Kasumi-1 (cell line): ENCODE measurements around the gene TRAK1.
A peak's percentile ranks its signal among the peaks of the same experiment; 100 is the strongest.
"Not testable (repeated sequence)": the region's sequence is repeated elsewhere in the genome, so short reads cannot be mapped to it uniquely, and the experiment has no call there.

ENCODE experiments used
- DNase-seq, 2 experiments: peaks; one replicate each; lab custom pipeline; 2025; lab: John Stamatoyannopoulos, UW

TRAK1 gene

DNA sequence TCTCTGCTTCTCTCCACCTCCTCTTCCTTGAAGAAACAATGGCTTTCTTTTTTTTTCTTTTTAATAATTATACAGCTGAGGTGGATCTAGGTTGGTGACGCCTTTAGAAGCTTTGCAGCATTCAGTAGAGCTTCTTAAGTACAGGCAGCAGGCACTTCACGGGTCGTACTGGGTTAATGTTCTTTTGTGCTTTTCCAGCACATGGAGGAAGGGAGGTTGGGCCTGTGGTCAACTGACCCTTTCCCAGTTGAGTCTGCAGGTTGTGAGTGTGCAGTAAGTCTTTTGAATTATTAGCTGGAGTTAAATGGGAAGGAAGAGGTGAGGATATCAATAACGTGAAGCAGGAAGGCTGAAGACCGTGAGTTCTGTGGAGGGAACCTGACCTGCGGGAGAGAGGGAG lies 7.0 kb downstream of the TRAK1 start:
- no peak for DNase-seq

DNA sequence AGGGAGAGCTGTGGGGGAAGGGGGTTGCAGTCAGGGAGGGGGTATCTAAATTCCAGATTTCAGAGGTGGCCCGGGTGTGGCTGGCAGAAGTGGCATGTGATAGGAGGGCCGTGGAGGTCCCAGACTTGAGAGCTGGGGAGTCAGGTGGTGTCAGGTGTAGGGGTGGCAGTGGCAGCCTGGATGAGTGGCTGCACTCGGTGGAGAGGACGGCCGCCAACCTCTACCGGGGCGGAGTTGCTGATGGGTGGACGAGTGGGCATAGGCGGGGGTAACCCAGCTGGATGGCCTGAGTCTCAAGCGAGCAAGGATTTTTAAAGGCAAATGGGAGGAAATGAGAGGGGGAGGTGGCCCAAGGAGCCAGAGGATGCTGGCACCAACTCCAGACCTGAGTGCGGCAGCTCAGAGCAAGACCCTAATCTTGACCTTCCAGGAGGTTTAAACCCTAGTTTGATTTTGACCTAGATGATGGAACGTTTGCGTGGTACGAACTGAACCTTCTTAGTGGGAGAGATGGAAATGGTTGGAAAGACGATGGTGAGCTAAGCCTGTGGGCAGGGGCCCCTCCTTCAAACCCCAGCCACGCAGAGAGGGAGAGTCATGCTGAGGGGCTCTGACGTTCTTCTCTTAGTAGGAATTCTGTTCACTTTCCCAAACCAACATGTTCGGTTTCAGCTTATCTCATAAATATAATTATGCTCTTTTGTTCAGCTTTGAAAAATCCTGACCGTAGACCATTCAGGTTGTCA lies 8.0 kb downstream of the TRAK1 start:
- DNase-seq = no peak

DNA sequence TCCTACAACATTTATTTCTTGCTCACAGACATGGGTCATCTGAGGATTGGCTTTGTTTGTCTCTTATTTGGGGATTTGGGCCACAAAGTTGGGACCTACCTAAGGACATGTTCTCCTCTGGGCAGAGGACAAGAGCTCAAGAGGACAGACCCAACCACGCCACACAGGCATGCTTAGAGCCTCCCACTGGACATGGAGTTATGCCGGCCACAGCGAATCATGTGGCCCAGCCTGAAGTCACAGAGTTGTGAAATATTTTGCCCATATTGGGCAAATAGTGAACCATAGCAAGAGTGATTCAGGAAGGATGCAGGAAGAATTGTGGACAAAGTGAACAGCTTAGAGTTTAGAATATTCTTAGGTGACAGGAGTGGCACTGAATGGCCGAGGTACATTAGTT lies 9.9 kb downstream of the TRAK1 start:
- DNase-seq = no peak

DNA sequence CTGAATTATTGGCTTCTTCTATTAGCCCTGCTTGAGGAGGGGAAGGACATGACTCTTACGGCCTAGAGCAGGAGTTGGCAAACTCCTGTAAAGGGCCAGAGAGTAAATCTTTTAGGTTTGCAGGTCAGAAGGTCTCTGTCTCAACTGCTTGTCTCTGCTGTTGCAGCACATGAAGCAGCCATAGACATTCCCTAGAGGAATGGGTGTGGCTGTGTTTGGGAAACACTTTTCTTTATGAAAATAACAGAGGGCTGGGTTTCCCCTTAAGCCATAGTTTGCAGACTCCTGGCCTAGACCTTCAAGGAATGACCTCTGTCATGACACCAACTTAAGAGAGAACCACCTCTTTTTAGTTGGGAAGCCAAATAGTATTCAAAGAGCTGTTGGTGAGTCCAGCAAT lies 10.3 kb downstream of the TRAK1 start:
- DNase-seq = no peak

DNA sequence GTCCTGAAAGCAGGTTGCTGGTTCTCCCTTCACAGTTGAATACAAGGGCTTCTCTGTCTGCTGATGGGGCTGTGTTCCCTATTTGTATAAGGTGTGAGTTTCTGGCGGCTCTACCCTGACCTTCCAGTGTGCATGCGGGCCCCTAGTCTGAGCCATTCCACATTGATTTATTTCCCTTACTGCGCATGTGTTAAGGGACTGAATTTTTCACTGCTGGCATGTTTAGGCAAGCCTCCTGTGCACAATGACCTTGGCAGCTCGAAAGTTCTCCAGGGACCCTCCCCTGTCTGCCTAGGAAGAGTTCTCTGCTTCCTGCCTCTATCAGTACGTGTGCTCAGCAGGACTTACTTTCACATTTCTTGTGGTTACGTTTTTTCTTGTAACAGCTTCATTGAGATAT lies 11.4 kb downstream of the TRAK1 start:
- DNase-seq = no peak

DNA sequence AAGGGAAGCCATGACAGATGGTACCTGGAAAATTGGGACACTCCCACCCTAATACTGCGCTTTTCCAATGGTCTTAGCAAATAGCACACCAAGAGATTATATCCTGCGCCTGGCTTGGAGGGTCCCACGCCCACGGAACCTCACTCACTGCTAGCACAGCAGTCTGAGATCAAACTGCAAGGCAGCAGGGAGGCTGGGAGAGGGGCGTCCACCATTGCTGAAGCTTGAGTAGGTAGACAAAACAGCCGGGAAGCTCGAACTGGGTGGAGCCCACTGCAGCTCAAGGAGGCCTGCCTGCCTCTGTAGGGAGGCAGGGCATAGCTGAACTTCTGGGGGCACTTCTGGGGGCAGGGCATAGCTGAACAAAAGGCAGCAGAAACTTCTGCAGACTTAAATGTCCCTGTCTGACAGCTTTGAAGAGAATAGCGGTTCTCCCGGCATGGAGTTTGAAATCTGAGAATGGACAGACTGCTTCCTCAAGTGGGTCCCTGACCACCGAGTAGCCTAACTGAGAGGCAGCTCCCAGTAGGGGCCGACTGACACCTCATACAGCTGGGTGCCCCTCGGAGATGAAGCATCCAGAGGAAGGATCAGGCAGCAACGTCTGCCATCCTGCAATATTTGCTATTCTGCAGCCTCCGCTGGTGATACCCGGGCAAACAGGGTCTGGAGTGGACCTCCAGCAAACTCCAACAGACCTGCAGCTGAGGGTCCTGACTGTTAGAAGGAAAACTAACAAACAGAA lies 12.9 kb downstream of the TRAK1 start:
- DNase-seq = not testable (repeated sequence)

DNA sequence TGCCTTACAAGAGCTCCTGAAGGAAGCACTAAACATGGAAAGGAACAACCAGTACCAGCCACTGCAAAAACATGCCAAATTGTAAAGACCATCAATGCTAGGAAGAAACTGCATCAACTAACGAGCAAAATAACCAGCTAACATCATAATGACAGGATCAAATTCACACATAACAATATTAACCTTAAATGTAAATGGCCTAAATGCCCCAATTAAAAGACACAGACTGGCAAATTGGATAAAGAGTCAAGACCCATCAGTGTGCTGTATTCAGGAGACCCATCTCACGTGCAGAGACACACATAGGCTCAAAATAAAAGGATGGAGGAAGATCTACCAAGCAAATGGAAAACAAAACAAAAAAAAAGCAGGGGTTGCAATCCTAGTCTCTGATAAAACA lies 14.8 kb downstream of the TRAK1 start:
- not testable (repeated sequence) for DNase-seq

DNA sequence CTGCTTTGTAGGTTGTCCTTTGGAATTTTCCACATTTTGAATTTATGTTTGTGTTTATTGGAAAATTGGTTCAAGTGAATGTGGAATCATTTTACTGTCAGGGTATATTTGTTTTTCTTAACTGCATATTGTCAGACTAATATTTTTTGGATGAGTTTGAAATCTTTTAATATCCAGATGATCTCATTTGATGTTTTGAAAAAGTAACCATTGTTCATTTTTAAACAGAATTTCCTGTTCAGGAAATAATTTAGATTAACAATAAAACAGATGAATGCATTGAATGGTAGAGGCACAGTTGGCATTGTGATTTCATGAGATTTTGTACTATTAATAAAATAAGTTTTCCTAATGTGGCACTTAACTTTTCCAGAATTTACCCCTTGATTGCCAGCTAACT lies 15.5 kb downstream of the TRAK1 start:
- DNase-seq = no peak

DNA sequence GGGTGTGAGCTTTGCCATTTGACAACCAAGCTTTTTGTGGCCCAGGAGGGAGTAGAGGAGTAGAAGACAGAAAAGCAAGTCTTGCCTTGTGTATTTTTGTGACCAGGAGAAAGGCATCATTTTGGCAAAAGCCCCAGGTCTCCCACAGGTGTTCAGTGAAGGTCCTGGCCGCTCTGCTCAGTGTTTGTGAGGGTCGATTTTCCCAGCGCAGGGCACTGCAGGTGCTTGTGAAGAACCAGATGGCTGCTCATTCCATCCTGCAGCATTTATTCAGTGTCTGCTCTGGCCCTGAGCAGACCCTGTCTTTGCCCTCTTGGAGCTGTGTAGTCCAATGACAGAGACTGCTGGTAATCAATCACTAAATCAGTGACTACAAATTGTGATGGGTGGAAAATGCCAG lies 19.5 kb downstream of the TRAK1 start:
- no peak for DNase-seq

DNA sequence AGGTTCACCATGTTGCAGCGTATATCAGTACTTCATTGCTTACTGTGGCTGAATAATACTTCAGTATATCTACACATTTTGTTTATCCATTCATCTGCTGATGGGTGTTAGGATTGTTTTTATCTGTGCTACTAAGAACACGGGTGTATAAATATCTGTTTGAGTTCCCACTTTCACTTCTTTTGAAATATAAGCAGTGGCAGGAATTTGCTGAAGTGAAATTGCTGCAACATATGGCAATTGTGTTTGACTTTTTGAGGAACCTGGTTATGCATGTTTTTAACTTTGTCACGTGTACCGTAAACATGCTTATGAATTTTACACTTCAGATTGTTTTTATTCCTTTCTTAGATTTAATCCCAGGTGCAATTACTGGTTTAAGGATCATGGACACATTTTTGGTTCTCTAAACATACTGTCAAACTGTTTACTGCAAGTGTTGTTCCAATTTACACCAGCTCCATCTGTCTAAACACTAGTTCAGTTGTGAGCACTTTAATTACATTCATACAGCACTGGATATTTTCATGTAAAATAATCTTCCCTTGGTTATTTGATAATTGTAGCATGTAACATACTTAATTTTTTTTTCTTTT lies 23.1 kb downstream of the TRAK1 start:
- no peak for DNase-seq

DNA sequence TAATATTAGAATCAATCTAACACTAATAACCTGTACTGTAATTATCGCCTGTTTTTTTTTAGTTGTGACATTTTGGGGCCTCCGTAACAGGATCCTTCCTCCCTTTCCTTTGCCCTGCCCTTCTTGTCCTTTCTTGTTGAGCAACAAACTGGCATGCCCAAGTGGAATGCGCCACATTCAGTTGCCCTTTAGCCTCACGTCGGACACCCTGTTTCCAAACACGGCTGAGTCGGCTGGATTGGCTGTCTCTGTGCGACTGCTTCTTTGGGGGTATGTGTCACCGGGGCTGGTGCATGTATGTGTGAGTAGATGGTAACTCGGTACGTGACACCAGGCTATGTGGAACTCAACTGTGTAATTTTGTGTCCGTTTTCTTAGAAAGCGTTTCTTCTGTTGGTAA lies 24.1 kb downstream of the TRAK1 start:
- no peak for DNase-seq

DNA sequence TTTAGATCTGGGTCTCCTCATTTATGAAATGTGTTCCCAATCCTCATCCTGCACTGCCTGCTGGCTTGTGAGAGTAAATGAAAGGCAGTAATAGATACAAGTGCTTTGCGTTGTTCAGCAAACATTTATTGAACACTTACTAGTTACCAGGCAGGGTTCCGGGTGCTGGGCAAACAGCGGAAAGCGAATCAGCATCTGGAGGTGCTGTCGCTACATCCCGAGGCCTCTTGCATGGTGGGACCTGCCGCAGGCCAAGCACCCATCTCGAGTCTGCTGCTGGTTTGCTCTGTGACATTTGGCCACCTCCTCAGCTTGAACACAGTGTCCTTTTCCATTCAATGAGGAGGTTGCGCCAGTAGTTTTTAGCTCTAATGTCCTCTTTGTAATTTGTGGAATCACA lies 24.8 kb downstream of the TRAK1 start:
- DNase-seq = no peak

DNA sequence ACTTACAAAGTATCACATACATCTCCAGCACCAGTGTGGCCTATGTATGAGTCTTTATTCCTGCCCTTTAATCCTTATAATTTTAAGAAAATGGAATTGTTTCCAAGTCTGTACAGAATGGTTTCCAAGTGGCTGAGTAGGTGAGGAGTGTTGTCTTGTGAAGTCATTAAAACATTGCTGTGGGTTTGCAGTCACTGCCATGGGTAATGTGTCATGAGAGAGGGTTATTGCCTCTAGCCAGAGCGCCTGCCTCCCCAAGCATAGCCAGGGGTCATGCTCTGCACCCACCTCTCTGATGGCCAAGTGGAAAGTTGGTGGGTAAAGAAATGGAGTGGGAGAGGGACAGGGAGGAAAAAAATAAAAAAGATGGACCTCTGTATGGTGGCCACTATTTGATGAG lies 25.3 kb downstream of the TRAK1 start:
- no peak for DNase-seq

DNA sequence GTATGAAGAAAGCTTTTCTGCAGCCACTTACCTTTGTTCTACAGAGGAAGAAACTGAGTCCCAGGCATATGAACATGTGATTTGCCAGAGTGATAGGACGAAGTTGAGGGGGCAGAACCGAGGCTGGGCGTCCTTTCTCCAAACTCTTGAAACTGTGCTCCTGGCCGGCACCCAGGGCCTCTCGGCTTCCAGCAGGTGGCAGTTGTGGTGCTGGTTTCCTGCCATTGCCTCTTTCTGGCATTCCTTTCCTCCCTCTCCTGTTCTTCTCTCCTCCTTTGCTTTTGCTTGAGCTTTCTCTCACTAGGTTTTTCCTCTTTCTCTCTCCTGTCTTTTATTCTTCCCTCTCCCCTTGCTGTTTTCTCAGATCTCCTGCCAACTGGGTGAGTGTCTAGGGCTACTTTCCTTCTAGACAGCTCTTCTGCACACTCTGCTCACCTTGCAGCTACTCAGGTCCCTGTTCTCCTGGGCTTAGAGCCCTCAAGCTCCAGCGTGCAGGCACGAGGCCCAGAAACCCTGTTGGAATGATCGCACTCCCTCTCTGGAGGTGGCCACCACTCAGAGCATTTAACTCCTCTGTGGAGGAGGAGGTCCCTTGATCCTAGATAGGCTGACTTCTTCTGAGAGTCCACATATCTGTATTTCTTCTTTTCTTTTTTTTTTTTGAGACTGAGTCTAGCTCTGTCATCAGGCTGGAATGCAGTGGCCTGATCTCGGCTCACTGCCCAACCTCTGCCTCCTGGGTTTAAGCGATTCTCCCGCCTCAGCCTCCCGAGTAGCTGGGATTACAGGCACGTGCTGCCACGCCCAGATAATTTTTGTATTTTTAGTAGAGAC lies 26.2 kb downstream of the TRAK1 start:
- DNase-seq = peak; percentile 10 to 41

DNA sequence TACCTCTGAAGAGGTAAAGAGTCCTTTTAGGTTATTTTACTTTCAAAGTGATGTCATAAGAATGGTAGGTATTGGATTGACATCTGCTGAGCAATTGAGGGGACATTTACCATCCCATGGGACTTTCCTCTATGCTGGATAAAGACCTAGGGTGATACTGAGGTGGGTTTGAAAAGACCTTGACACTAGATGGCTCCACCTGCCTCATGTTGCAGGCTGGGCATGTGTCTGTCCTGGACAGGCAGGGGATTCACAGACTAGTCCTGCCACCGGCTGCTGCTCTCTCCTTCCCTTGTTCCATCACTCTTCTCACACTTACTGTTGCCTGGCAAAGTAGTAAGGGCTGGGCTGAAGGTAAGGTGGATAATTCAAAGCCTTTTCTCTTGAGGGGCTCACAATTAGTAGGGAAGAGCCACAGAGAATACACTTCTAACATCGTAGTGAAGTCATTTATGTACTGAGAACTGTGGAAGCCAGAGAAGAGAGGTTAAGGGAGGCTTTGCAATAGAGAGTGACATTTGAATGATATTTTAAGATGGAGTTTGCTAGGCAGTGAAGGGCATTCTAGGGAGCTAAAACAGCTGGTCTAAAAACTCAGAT lies 27.7 kb downstream of the TRAK1 start:
- peak in 1 of 2 experiments; percentile 56 for DNase-seq

DNA sequence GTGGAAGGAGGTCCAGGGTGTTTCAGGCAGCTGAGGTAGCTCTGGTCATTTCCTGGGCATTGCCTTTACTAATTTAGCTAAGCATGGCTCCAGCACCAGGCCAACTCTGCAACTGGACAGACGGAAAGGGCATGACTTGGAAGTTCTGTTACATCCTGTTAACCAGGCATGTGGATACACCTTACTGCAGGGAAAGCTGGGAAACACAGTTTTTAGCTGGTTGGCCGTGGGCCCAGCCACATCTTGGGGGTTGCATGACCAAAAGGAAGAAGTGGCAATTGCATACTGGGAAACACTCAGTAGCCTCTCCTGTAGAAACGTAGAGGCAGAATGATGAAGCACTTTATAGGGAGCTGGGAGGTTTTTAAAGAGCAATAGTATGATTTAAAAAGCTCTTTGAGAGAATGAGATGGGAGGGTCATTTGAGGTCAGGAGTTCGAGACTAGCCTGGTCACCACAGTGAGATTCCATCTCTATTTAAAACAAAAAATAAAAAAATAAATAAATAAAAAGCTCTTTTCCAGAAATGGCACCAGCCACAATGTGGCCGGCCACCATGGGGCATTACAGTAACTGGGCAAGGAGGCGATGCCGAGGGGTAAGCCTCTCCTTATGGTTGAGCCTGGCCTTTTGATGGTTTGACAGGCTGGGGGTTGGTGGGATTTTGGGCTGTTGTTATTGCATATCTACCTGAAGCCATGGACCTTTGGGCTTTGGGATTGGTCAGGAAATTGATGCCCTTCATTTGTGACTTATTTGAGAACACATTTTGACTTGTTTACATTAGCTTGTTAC lies 28.6 kb downstream of the TRAK1 start:
- DNase-seq = no peak

DNA sequence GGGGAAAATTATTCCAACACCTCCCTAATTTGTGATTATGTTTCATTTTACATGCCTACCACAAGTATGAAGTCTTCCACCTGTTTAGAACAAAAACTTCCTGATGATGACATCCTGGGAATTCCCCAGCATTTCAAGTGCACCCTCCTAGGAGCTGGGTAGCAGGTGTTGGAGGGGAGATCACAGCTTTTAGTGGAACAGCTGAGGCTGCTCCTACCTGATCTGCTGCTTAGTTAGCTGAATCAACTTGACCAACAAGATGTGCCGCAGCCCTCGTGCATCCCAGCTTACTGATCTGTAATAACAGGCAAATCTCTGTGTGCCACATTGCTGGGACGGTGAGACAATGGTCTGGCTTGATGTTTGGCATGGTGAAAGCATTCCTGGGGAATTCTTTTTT lies 29.7 kb downstream of the TRAK1 start:
- no peak for DNase-seq

DNA sequence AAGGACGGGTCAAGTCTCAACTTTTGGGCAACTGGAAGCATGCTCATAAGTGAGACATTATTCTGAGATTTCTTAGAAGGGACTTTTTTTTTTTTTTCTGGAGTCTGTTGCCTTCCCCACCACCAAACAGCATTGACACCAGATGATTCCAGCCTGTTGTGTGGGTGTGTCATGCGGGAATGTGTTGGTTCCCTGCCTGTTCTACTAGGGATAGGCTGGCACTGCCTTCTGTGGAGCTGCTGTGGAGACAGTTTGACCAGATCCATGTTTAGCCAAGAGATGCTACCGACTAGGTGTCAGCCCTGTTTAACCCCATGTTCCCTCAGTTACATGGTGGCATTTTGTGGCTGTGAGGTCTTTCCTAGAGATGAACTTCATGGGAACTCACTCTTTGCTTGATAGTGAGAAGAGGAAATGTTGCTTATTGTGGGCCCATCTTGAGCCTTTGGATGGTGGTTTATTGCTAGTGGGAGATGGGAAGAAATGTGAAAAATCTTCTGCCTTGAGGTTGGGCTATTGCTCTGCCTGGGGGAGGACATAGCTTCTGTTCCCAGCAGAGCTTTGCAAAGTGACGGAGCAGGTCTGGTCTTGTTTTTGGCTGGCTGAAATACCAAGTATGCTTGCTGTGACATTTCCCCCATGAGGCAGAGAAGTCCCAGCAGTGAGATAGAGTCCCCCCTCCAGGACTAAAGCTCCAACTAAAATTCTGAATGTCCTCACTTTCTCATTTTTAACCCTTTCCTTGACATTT lies 31.3 kb downstream of the TRAK1 start:
- no peak for DNase-seq

DNA sequence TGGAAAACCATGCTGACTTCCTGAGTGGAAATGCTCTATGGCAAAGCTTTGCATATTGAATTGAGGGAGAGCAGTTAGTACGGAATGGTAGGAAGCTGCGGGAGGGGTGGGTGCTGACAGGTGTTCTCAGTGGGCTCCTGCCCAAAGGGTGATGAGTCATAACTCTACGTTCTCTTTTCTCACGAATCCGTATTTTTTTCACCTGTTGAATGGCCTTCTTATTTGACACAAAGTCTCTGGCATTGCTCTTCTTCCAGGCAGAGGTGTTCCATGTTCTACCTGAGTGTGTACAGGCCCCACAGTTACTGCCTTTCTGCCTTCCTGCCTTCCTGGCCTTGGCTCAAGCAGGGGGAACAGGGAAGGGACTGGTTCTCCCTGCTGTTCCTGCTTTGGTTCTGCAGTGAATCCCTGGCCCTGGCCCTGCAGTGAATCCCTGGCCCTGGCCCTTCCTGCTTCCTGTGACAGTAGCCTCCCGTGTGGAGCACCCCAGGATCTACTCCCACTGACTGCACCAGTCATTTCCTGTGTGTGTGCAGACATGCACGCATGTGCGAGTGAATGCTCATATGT lies 31.9 kb downstream of the TRAK1 start:
- DNase-seq = no peak
